Prostate gland (tissue), 2 donors: ENCODE data around the gene CLIP4.

Experiments
- POLR2A ChIP-seq: fragments of 450-650 bp; IDR thresholded peaks from one replicate; pipeline ENCODE4 v1.6.1; 2016; ENCODE audit warnings: antibody characterized with exemption, mild to moderate bottlenecking
- TF ChIP-seq, protein P1 (sequence below), 4 experiments: fragments of 200-600 bp in 2 of 4; fragments of 450-650 bp in 2 of 4; sonication (generic) in 2 of 4; IDR thresholded peaks; 1 replicate in 3 of 4; 2 replicates in 1 of 4; pipeline ENCODE4 v1.5.1; 2016 to 2019; ENCODE audit warnings: antibody characterized with exemption in 4 of 4, mild to moderate bottlenecking in 2 of 4, moderate library complexity in 2 of 4

DNA sequence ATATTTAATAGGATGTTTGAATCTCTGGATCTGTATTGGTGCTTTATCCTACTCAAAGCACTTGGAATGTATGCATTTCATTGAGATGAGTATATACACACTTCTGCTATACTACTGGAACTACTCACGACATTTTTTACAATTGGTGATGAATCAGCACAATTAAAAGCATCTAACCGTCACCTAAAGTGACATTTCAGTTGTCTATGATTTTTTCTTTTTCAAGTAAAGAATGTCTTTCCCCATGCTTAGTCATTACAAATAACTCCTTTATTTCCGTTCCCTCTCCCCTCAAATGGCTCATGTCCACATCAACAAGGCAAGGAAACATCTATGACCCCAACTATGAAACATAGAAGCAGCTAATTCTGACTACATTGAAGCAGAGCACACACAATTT, 77.3 kb downstream of the CLIP4 start:
- TF ChIP-seq, protein P1, sequence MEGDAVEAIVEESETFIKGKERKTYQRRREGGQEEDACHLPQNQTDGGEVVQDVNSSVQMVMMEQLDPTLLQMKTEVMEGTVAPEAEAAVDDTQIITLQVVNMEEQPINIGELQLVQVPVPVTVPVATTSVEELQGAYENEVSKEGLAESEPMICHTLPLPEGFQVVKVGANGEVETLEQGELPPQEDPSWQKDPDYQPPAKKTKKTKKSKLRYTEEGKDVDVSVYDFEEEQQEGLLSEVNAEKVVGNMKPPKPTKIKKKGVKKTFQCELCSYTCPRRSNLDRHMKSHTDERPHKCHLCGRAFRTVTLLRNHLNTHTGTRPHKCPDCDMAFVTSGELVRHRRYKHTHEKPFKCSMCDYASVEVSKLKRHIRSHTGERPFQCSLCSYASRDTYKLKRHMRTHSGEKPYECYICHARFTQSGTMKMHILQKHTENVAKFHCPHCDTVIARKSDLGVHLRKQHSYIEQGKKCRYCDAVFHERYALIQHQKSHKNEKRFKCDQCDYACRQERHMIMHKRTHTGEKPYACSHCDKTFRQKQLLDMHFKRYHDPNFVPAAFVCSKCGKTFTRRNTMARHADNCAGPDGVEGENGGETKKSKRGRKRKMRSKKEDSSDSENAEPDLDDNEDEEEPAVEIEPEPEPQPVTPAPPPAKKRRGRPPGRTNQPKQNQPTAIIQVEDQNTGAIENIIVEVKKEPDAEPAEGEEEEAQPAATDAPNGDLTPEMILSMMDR (IDR thresholded peaks at IDR 0.05) = no peak
- TF ChIP-seq POLR2A = no peak
